ENCODE data around the gene KDM6A.
"Not testable (repeated sequence)": the region's sequence is repeated elsewhere in the genome, so short reads cannot be mapped to it uniquely, and the experiment has no call there.

KDM6A gene

DNA sequence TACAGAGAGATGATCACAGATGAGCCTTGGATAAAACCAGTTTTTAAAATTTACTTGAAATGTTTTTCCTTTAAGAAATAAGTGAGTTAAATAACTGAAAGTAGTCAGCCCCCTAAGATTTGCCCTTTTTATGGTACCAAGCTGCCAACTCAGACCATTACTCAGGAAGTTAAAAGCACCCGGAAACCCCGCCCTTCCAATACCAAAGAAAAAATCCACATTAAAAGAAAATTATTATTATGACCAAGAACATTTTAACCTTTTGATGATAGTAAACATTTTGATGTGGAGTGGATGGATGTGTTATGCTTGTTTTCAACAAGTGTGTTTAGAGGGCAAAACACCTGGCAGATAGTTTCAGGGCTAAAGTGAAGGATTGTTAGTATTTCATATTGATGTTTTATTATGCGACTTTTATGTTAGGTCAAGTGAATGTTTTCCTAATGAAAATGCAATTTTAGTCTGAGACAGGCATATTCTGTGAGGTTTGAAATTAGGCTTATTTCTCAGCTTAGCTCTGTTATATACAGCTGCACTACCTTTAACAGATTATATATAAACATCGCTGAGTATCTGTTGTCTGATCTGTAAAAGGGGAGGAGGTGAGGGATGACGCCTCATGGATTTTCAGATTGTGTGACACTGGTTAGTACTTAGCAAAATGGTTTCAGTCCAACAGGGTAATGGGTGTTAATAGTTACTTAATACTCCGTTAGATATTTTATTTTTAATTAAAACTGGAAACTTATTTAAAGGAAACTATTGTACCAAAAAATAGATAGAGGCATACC is 89.0 kb downstream of the KDM6A start:
- DNase-seq (ENCODE audit: low read depth in 2 of 2), result no peak

GRCh38 chrX:44962944-44963343 is 90.0 kb downstream of the KDM6A start:
- no peak for DNase-seq (ENCODE audit: low read depth in 2 of 2)

DNA sequence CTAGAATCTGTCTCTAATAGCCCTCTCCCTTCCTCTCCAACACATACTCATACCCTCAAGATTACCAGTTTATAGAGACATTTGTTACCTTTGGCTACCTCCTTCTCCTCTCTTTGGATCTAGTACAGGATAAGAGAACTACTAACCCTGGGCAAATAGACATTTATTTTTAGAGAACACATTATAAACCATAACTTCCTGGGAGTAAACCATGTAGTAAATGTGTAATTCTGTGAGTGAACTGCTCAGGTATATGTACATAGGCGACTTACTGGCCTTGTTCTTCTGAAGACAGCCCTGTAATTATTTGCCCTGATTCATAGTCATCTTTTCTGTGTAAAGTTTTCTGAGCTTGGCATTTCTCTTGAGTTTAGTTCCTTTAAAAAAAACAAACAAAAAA is 94.2 kb downstream of the KDM6A start:
- no peak for DNase-seq (ENCODE audit: low read depth in 2 of 2)

DNA sequence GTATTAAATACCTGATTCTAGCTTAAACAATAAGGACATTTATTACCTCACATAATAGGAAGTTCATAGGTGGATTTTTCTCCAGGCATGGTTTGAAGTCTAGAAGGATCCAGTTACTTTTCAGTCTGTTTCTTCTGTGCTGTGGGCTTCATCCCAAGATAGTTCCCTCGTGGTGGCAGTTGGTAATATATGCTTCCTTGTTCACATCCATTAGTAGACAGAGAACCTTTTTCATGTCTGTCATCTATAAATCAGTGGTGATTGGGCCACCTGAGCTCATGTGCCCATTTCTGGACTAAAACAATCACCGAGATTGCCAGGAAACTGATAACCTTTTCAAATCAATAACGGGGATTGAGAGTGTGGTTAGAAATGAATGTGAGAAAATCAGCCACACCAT is 97.7 kb downstream of the KDM6A start:
- no peak for DNase-seq (ENCODE audit: low read depth in 2 of 2)

- no peak for DNase-seq (ENCODE audit: low read depth in 2 of 2)
Observed at GRCh38 chrX:44971674-44972073, 98.7 kb downstream of the KDM6A start.

GRCh38 chrX:44972132-44972531 is 99.1 kb downstream of the KDM6A start:
- no peak for DNase-seq (ENCODE audit: low read depth in 2 of 2)

DNA sequence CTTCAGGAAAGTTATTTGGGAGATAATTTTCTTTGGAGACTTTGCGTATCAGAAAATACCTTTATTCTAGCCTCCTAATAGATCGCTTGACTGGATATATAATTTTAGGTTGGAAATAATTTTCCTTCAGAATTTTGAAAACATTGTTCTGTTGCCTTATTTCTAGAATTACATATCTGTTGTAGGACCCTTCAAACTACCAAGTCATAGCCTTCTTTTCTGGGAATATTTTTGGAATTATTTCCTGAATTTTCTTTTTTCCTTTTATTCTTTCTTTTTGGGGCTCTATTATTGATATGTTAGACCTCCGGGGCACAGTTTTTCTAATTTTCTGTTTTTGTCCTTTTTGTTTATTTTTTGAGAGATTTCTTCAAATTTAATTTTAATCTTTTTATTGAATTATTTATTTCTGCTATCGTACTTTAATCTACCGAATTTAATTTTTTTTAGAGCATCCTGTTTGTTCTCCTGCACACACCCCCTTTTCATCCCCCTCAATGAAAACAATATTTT is 100.5 kb downstream of the KDM6A start:
- no peak for DNase-seq (ENCODE audit: low read depth in 2 of 2)

- no peak for DNase-seq (ENCODE audit: low read depth in 2 of 2)
Observed at GRCh38 chrX:44974451-44974850, 101.5 kb downstream of the KDM6A start.

DNA sequence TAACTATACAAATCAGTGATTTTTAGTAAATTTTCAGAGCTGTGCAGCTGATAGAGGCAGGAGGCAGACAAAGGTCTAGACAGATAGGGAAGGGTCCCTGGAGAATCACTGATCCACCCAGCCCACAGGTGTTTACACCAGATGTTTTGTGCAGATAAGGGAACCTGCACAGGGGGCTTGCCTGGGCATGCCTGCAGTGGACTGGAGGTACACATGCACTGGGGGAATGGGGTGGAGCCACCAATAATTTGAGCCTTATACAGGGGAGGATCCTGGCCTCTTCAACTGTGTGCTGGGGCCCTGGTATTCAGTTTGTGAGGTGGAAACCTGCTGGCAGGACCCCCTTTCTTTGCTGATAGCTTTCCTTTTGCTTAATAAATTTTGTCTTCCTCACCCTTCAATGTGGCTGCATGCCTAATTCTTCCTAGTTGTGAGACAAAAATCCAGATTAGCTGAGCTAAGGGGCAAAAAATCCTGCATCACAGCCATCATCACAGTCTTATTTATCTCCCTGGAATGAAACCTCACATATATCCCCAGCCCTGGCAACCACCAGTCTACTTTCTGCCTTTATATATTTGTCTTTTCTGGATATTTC is 102.8 kb downstream of the KDM6A start:
- DNase-seq (ENCODE audit: low read depth in 2 of 2), result no peak

DNA sequence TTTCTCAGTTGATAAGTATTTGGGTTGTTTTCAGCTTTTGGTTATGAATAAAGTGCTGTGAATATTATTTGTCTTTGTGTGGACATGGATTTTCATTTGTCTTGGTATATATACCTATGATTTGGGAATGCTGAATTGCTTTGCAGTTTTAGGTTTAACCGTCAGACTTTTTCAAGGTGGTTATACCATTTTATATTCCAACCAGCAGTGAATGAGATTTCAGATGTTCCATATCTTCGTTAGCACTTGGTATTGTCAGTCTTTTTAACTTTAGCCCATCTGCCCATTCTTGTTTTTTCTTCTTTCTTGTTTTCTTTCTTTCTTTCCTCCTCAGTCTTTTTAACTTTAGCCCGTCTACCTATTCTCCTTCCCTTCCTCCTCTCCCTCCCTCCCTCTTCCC is 106.0 kb downstream of the KDM6A start:
- no peak for DNase-seq (ENCODE audit: low read depth in 2 of 2)

DNA sequence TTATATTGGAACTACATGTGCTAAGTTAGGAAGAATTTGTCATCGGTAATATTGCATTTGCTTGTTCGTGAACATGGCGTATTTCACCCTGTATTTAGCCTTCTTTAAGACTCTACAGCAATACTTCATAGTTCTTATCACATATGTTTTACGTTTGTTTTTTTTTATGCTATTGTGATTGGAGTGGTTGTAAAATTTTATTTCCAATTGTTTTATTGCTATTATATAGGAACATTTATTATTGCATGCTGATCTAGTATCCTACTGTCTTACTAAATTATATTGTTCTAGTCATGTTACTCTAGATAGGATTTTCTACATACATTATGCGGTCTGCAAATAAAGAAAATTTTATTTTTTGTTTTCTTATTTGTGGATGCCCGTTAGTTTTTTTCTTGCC is 107.4 kb downstream of the KDM6A start:
- DNase-seq (ENCODE audit: low read depth in 2 of 2), result no peak

- DNase-seq (ENCODE audit: low read depth in 2 of 2), result no peak
Observed at GRCh38 chrX:44980883-44981282, 107.9 kb downstream of the KDM6A start.

DNA sequence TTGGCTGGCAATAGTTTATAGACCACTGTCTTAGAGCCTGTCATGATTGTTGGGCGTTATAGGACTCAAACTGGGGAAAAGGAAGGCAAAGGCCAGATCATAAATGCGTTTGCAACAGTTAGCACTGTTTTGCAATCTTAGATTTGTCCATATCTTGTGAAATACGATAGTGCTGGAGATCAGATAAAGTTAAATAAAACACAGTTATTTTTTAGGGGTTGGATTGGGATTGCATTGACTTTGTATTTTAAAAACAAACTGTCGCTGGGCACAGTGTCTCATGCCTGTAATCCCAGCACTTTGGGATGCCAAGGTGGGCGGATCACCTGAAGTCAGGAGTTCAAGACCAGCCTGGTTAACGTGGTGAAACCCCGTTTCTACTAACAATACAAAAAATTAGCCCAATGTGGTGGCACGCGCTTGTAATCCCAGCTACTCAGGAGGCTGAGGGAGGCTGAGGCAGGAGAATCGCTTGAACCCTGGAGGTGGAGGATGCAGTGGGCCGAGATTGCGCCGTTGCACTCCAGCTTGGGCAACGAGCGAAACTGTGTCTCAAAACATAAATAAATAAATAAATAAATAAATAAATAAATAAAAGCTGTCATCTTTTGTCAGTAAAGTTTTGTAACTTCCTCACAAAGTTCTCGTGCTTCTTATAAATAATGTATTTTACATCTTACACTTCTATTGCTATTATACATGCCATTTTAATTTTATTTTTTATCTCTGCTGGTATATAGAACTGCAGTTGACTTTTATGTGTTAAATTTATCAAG is 117.2 kb downstream of the KDM6A start:
- no peak for DNase-seq (ENCODE audit: low read depth in 2 of 2)

DNA sequence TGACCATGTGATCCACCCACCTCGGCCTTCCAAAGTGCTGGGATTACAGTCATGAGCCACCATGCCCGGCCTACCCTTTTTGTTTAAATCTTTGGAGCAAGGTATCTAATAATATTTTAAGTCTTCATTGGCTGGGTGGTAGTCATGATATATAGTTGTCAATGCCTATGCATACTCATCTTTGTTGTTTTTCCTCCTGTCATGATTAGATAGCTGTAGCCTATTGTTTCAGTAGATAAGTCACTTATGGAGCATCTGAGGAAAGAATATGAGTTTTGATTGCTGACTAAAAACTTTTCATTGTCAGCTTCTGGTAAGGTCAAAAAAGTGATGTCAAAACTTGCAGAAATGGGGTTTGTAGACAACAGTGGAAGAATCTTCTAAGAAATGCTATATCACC is 119.8 kb downstream of the KDM6A start:
- DNase-seq (ENCODE audit: low read depth in 2 of 2), result no peak

DNA sequence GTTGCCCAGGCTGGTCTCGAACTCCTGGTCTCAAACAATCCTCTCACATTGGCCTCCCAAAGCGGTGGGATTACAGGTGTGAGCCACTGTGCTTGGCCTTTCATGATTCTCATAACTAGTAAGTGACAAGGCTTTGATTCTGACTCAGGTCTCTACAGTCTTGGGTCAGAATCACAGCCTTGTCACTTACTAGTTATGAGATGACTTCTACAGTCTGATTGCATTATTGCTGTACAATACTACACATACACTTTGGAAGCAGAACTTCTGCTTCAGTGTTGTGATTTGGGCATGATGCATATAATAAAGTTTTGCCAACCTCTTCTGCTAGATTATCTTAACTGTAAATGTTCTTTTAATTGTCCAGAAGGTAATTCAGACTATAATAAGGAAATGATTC is 123.3 kb downstream of the KDM6A start:
- no peak for DNase-seq (ENCODE audit: low read depth in 2 of 2)

GRCh38 chrX:44997282-44997812 is 124.4 kb downstream of the KDM6A start:
- no peak for DNase-seq (ENCODE audit: low read depth in 2 of 2)

DNA sequence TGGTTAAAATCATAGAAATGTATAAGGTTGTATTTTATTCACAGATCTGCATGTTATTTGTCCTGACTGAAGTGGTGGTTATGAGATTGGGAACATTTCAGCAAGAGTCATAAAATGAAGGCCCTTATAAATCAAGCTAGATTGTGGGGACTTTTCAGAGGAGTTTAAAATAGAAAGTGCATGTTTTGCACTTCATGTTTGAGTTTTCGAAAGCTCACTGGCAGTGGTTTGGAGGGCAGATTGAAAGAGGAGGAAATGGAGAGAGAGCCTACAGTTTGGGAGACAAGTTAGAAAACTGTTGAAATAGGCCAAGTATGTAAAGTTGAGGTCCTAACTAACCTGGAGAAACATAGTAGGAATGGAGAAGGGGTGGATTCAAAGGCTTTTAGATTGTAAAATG is 124.9 kb downstream of the KDM6A start:
- no peak for DNase-seq (ENCODE audit: low read depth in 2 of 2)

GRCh38 chrX:44999237-44999636 is 126.2 kb downstream of the KDM6A start:
- not testable (repeated sequence) for DNase-seq (ENCODE audit: low read depth in 2 of 2)

- DNase-seq (ENCODE audit: low read depth in 2 of 2), result not testable (repeated sequence)
Observed at GRCh38 chrX:44999872-45000271, 126.9 kb downstream of the KDM6A start.

GRCh38 chrX:45001048-45001447 is 128.1 kb downstream of the KDM6A start:
- no peak for DNase-seq (ENCODE audit: low read depth in 2 of 2)

GRCh38 chrX:45003085-45003484 is 130.1 kb downstream of the KDM6A start:
- DNase-seq (ENCODE audit: low read depth in 2 of 2), result no peak
